Lower leg skin (tissue), 3 donors: Measurements from ENCODE around the gene ARHGAP15.

Experiments used
- CTCF ChIP-seq, 3 donors: fragments of 450-650 bp; IDR thresholded peaks; one replicate each; pipeline ENCODE4 v1.5.1; 2016; ENCODE audit warnings: antibody characterized with exemption in 3 of 3, mild to moderate bottlenecking in 3 of 3, moderate library complexity in 2 of 3
- POLR2A ChIP-seq, 2 donors: fragments of 450-650 bp; IDR thresholded peaks; one replicate each; pipeline ENCODE4 v1.6.1; 2016 to 2017; ENCODE audit warnings: antibody characterized with exemption in 2 of 2, mild to moderate bottlenecking in 1 of 2, moderate library complexity in 1 of 2

GRCh38 chr2:143688815-143689214, 559.6 kb downstream of the ARHGAP15 start:
- TF ChIP-seq POLR2A (IDR thresholded peaks at IDR 0.05), result no peak
- no peak for TF ChIP-seq CTCF (IDR thresholded peaks at IDR 0.05)
